GM13977 (cell line): ENCODE measurements around the gene GPR18.
A peak's percentile ranks its signal among the peaks of the same experiment; 100 is the strongest.

Experiments used
- DNase-seq: peaks from one replicate; pipeline ENCODE4 v3.0.0; 2012; ENCODE audit warnings: low spot score
- CTCF ChIP-seq: IDR thresholded peaks from 2 replicates; pipeline ENCODE4 v1.5.1; 2012; ENCODE audit warnings: mild to moderate bottlenecking, control low read depth; ENCODE audit not compliant: insufficient read depth; ENCODE audit errors: extremely low read depth, missing control alignments
- in situ Hi-C: fragments of 300-500 bp; cut with MboI; formaldehyde crosslinking; loops from one replicate; pipeline ENCODE4 v1.12.0; 2022; ENCODE audit warnings: low sequenced_read_pairs, low pct_unique_long_range_greater_than_20kb, mixed read lengths, inconsistent platforms; ENCODE audit not compliant: unreplicated experiment

The GPR18 gene

GRCh38 chr13:99272481-99272880 lies 14.3 kb upstream of the GPR18 start:
- in situ Hi-C loops = loop anchor here (5.0 to 25.0 kb wide), 2 partner anchors 165 to 410 kb away; no protein-coding TSS in a partner anchor
- DNase-seq = no peak
- no peak for TF ChIP-seq CTCF

- in situ Hi-C loops = loop anchor here (5.0 to 25.0 kb wide), 2 partner anchors 166 to 409 kb away; no protein-coding TSS in a partner anchor
- DNase-seq = no peak
- no peak for TF ChIP-seq CTCF
Measured at GRCh38 chr13:99271249-99271648, 13.1 kb upstream of the GPR18 start.

- no peak for TF ChIP-seq CTCF
- DNase-seq = no peak
- in situ Hi-C loops = loop anchor here (5.0 to 25.0 kb wide), 2 partner anchors 167 to 408 kb away; no protein-coding TSS in a partner anchor
Measured at GRCh38 chr13:99270518-99270917, 12.3 kb upstream of the GPR18 start.

GRCh38 chr13:99269627-99270241 lies 11.6 kb upstream of the GPR18 start:
- DNase-seq = peak; percentile 26
- in situ Hi-C loops = loop anchor here (5.0 to 25.0 kb wide), 2 partner anchors 168 to 407 kb away; no protein-coding TSS in a partner anchor
- TF ChIP-seq CTCF = peak; percentile 87

- TF ChIP-seq CTCF = no peak
- in situ Hi-C loops = loop anchor here (25.0 kb wide), 1 partner anchor 407 kb away; no protein-coding TSS in a partner anchor
- DNase-seq = no peak
Measured at GRCh38 chr13:99268822-99269221, 10.6 kb upstream of the GPR18 start.

- DNase-seq = no peak
- in situ Hi-C loops = loop anchor here (25.0 kb wide), 1 partner anchor 406 kb away; no protein-coding TSS in a partner anchor
- no peak for TF ChIP-seq CTCF
Measured at GRCh38 chr13:99267927-99268326, 9.7 kb upstream of the GPR18 start.
